Esophagus squamous epithelium (tissue), 5 donors: ENCODE data around the gene DENND1B. TPM values are rescaled to one million over a fixed set of nuclear protein-coding genes. Genes with fewer than 3 reads are reported as not detected.

Source experiments
- DNase-seq: peaks from one replicate; lab custom pipeline; 2025; lab: John Stamatoyannopoulos, UW
- H3K27ac ChIP-seq, 4 donors: fragments of 200-600 bp; sonication (generic); one replicate each; pipeline ENCODE4 v1.5.1; 2016 to 2019; ENCODE audit warnings: mild to moderate bottlenecking in 1 of 4
- H3K27me3 ChIP-seq, 4 donors: fragments of 200-600 bp; sonication (generic); 1 replicate in 3 of 4; 2 replicates in 1 of 4; pipeline versions ENCODE4 v1.5.1 to v1.6.0; 2017 to 2021; ENCODE audit warnings: antibody characterized with exemption in 1 of 4
- H3K36me3 ChIP-seq, 3 donors: fragments of 200-600 bp; sonication (generic); one replicate each; pipeline ENCODE4 v1.5.1; 2016 to 2019
- H3K4me1 ChIP-seq, 3 donors: fragments of 200-600 bp; sonication (generic); one replicate each; pipeline ENCODE4 v1.5.1; 2017 to 2019
- H3K4me3 ChIP-seq, 4 donors: fragments of 200-600 bp; sonication (generic); 1 replicate in 3 of 4; 2 replicates in 1 of 4; pipeline ENCODE4 v1.5.1; 2016 to 2019; ENCODE audit warnings: mild to moderate bottlenecking in 2 of 4, moderate library complexity in 1 of 4
- H3K9me3 ChIP-seq, 3 donors: fragments of 200-600 bp; sonication (generic); one replicate each; pipeline ENCODE4 v1.5.1; 2016 to 2019
- CTCF ChIP-seq, 6 experiments: fragments of 450-650 bp in 4 of 6; fragments of 200-600 bp in 2 of 6; sonication (generic) in 2 of 6; IDR thresholded peaks; one replicate each; pipeline ENCODE4 v1.5.1; 2016 to 2019; ENCODE audit warnings: antibody characterized with exemption in 6 of 6, mild to moderate bottlenecking in 4 of 6, moderate library complexity in 4 of 6
- POLR2A ChIP-seq, 4 donors: fragments of 450-650 bp; IDR thresholded peaks; one replicate each; pipeline ENCODE4 v1.6.1; 2017; ENCODE audit warnings: antibody characterized with exemption in 4 of 4, mild to moderate bottlenecking in 4 of 4, moderate library complexity in 3 of 4
- WGBS, 2 donors: methylation state at CpG; one replicate each; pipeline ENCODE4 v1.1.5; 2018; 5-methylcytosine and 5-hydroxymethylcytosine counted together
- intact Hi-C: fragments of 100-400 bp; cut with DNase I; formaldehyde crosslinking; loops from one replicate; pipeline ENCODE4 v1.15.0; 2022
- total RNA-seq, 4 donors: library from RNA; depleted of rRNA; stranded (reverse); fragments of >200 nt; gene quantifications; one replicate each; pipeline ENCODE4 v1.1.0, GENCODE V29; 2016
- donor health status: DM: yes; HTN: yes; CAD: no.

DENND1B gene
- total RNA-seq, 4 donors from 2014 or later: 13.6 to 25.5 (median 18.2) TPM

DNA sequence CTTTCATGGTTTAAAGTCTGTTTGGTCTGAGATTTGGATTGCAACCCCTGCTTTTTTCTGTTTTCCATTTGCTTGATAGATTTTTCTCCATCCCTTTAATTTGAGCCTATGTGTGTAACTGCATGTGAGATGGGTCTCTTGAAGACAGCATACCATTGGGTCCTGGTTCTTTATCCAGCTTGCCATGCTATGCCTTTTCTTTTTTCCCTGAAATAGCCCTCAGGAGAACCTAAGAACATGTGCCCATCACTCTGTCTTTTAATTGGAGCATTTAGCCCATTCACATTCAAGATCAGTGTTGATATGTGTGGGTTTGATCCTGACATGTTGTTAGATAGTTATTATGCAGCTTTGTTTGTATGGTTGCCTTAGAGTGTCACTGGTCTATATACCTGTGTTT lies 21.7 kb upstream of the DENND1B start:
- Histone ChIP-seq H3K4me1 (peaks cover 0 to 6% (median 5%) of the 10 kb centered on the region in 3 donors), H3K36me3 (no peaks in the 10 kb centered on the region), H3K27me3 (no peaks in the 10 kb centered on the region), H3K9me3 (peaks cover 0 to 34% (median 12%) of the 10 kb centered on the region in 3 donors), H3K4me3 (no peak overlapping the region), H3K27ac (no peak overlapping the region)
- TF ChIP-seq POLR2A (IDR thresholded peaks at IDR 0.05): no peak
- TF ChIP-seq CTCF (IDR thresholded peaks at IDR 0.05): no peak
- intact Hi-C loops: no loop called here
- no peak for DNase-seq

DNA sequence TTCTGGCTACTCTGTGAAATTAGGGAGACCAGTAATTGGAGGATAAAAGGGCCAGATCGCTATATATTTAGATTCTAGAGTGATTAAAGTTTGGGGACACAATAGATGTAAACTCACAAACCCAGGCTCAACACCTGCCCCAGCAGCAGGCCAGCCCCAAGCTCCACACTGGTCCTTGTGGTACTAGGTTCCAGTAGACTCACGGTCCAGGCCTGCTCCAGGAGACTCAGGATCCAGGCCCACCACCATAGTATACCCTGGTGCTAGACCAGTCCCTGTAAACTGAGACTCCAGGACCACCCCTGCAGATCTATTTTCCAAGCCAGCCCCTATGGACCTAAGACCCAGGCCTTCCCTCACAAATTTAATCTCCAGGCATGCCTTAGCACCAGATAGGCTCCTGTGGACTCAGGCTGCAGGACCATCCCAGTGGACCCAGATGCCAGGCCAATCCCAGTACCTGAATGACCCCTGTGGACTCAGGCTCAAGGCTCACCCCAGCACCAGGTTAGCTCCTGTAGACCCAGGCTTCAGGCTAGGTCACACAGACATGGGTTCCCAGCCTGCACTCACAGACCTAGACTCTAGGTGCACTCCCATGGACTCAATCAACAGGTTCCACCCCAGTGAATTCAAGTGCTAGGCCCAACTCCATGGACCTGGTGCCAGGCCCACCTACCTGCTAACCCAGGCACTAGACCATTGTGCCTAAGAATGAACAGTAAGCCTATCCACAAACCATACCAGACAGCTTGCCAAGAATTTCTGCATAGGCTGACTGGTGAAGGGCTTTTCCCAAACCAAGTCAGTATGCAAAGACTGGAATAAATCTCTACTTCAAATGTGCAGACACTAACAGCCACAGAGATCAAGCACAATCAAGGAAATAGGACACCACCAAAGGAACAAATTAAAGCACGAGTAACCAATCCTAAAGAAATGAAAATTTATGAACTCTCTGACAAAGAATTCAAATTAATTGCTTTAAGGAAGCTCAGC lies 13.8 kb upstream of the DENND1B start:
- H3K36me3 ChIP-seq: no peaks in the 10 kb centered on the region
- H3K27me3 ChIP-seq: no peaks in the 10 kb centered on the region
- intact Hi-C loops: no loop called here
- TF ChIP-seq POLR2A (IDR thresholded peaks at IDR 0.05): no peak
- H3K9me3 ChIP-seq: no peaks in the 10 kb centered on the region
- no peak for DNase-seq
- no peak overlapping the region for H3K27ac ChIP-seq
- H3K4me1 ChIP-seq: peaks cover 0 to 27% (median 0%) of the 10 kb centered on the region in 3 donors
- H3K4me3 ChIP-seq: no peak overlapping the region
- 78 to 81% methylated on average over 2 to 3 of the region's 3 CpGs for WGBS, 2 donors

GRCh38 chr1:197787623-197788536 lies 12.6 kb upstream of the DENND1B start:
- peaks cover 0 to 39% (median 2%) of the 10 kb centered on the region in 3 donors for H3K4me1 ChIP-seq
- whole genome bisulfite sequencing, 2 donors: 83 to 90% methylated on average over 2 to 3 of the region's 7 CpGs
- DNase-seq: no peak

GRCh38 chr1:197787056-197787455 lies 11.8 kb upstream of the DENND1B start:
- H3K36me3 ChIP-seq: no peaks in the 10 kb centered on the region
- no peak for DNase-seq
- peaks cover 0 to 47% (median 11%) of the 10 kb centered on the region in 3 donors for H3K4me1 ChIP-seq
- TF ChIP-seq POLR2A (IDR thresholded peaks at IDR 0.05): no peak
- no peak for TF ChIP-seq CTCF (IDR thresholded peaks at IDR 0.05)
- WGBS, 2 donors: 37 to 74% methylated on average over 3 of the region's 3 CpGs
- intact Hi-C loops: no loop called here
- no peak overlapping the region for H3K4me3 ChIP-seq
- H3K27me3 ChIP-seq: no peaks in the 10 kb centered on the region
- H3K27ac ChIP-seq: no peak overlapping the region
- H3K9me3 ChIP-seq: no peaks in the 10 kb centered on the region

More at GRCh38 chr1:197787623-197788536, 12.6 kb upstream of the DENND1B start:
- no peaks in the 10 kb centered on the region for H3K36me3 ChIP-seq
- H3K27me3 ChIP-seq: no peaks in the 10 kb centered on the region
- intact Hi-C loops: no loop called here
- no peak overlapping the region for H3K4me3 ChIP-seq
- no peak for TF ChIP-seq CTCF (IDR thresholded peaks at IDR 0.05)
- TF ChIP-seq POLR2A (IDR thresholded peaks at IDR 0.05): no peak
- no peaks in the 10 kb centered on the region for H3K9me3 ChIP-seq
- no peak overlapping the region for H3K27ac ChIP-seq

DNA sequence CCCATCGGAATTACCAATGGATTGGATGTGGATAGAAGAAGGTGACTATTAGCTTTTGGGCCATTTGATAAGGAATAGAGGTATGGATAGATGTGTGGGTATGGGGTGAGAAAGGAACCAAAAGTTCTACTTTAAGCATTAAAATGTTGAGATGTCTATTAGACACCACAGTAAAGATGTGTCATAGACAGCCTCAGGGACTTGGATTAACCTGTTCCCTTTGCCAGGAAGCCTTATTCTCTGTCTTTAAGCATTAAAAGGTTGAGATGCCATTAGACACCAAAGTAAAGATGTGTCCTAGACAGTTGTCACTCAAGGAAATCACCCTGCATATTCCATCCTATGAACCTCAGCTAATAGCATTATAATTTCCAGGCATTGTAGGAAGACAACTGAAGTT lies 11.0 kb upstream of the DENND1B start:
- no peak for DNase-seq
- Histone ChIP-seq H3K36me3 (no peaks in the 10 kb centered on the region), H3K27me3 (no peaks in the 10 kb centered on the region), H3K9me3 (no peaks in the 10 kb centered on the region), H3K4me3 (no peak overlapping the region), H3K4me1 (peaks cover 0 to 55% (median 15%) of the 10 kb centered on the region in 3 donors), H3K27ac (no peak overlapping the region)
- TF ChIP-seq POLR2A (IDR thresholded peaks at IDR 0.05) (no peak), CTCF (IDR thresholded peaks at IDR 0.05) (no peak)
- intact Hi-C loops: no loop called here
- WGBS, 2 donors: 88 to 94% methylated on average over 1 of the region's 1 CpG
